Activated CD4-positive, alpha-beta T cell treated with anti-CD3 and anti-CD28 coated beads for 48 hours (primary cell): ENCODE measurements around the gene LILRA2.
"Not testable (repeated sequence)": the region's sequence is repeated elsewhere in the genome, so short reads cannot be mapped to it uniquely, and the experiment has no call there.

Source experiments
- DNase-seq: peaks from one replicate; pipeline ENCODE4 v3.0.0-alpha.2; 2020

The LILRA2 gene

DNA sequence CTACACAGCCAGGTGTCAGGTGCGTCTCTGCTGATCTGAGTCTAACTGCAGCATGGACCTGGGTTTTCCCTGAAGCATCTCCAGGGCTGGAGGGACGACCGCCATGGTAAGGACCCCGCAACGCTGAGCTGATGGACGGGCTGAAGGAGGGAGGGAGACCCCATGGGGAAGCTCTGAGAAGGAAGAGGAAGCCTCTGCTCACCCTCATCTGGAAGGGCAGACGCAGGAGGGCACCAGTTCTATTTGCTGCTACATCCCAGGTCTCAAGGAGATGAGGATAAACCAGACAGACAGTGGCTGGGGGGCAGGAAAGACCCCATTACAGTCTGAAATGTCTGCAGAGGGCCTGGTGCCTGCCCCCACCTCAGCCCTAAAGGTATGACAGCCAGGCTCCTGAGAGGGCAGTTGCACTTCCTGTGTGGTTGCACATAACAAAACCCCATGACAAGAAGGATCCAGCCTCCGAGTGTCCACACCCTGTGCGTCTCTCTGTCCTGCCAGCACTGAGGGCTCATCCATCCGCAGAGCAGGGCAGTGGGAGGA lies at the start of gene LILRA2:
LILRA2 (plus strand) TSS at position 461 of the 543 bp plus-strand sequence. CDS start 89 bp downstream, outside the sequence.
- no peak for DNase-seq

DNA sequence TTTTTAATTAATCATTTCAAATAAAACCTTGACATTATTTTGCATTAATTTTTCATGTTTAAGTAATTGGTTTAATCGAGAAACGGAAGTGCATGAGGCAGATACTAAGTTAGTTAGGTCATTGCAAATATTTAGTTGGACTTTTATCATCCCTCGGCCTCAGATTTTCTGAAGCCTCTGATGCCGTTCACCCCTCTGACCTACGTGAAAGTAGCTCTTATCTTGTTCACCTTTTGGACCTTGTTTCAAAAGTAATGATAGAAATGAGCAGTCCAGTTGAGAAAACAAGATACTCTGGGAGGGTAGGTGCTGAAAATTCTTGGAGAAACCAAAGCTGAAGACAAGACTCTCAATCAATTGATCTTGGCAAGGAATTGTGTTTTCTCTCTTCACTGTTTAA lies 48.0 kb upstream of the LILRA2 start:
- DNase-seq: no peak

- no peak for DNase-seq
Measured at GRCh38 chr19:54526972-54527371, 46.6 kb upstream of the LILRA2 start.

- no peak for DNase-seq
Measured at GRCh38 chr19:54530866-54531265, 42.7 kb upstream of the LILRA2 start.

DNA sequence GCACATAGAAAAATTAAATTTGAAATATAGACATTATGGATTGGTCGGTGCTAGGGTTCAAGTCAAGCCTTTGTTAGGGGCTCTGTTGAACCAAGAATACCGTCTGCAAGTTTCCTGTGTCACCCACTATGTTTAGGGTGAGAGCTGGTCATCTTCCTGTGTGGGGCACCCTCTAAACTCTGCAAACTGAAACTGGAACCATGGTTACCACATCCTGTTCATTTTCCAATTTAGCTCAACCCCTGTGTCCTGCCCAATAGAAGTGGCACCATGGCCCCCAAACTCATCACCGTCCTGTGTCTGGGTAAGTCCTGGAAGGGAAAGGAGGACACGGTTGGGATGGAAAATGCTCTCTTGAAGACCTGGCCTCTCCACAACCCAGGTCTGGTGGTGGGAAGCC lies 41.1 kb upstream of the LILRA2 start:
- no peak for DNase-seq

- no peak for DNase-seq
Measured at GRCh38 chr19:54533476-54533875, 40.1 kb upstream of the LILRA2 start.

- no peak for DNase-seq
Measured at GRCh38 chr19:54534156-54534555, 39.4 kb upstream of the LILRA2 start.

GRCh38 chr19:54535601-54536000 lies 38.0 kb upstream of the LILRA2 start:
- DNase-seq: no peak

GRCh38 chr19:54536956-54537355 lies 36.6 kb upstream of the LILRA2 start:
- DNase-seq: no peak

DNA sequence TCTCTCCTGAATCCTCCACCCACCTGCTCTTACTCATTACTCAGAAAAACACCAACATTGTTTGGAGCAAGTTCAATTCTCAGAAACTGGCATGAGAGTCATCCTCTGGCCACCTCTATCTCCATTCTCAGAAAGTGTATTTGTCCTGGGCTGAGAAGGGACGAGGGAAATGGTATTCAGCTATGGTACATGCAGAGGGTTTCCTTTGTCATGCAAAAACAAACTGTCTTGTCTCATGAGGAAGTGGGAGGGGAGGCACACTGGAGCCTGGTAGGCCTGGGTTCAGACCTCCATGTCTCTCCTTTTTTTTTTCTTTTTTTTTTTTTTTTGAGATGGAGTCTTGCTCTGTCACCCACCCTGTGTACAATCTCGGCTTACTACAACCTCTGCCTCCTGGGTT lies 31.9 kb upstream of the LILRA2 start:
- no peak for DNase-seq

- no peak for DNase-seq
Measured at GRCh38 chr19:54548806-54549205, 24.8 kb upstream of the LILRA2 start.

- DNase-seq: no peak
Measured at GRCh38 chr19:54549224-54549623, 24.4 kb upstream of the LILRA2 start.

DNA sequence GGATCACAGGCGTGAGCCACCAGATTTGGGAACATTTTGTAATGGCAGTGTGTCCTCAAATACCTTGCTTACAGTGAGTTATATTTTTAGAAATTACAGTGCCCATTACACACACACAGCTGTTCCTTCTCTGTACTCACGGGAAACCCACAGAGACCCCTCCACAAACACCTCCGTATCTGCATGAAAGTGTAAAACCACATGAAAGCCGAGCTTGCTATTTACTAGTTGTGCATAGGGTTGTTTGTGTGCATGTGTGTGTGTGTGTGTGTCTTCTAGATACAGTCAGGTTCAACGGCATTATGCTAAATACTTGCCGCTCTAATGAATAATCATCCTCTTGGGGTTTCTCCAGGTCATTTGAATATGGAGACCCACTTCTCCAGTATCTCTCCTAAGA lies 22.3 kb upstream of the LILRA2 start:
- DNase-seq: no peak

GRCh38 chr19:54551950-54552912 lies 21.4 kb upstream of the LILRA2 start:
- no peak for DNase-seq

GRCh38 chr19:54552913-54553310 lies 20.7 kb upstream of the LILRA2 start:
- no peak for DNase-seq

GRCh38 chr19:54554006-54554405 lies 19.6 kb upstream of the LILRA2 start:
- DNase-seq: no peak

DNA sequence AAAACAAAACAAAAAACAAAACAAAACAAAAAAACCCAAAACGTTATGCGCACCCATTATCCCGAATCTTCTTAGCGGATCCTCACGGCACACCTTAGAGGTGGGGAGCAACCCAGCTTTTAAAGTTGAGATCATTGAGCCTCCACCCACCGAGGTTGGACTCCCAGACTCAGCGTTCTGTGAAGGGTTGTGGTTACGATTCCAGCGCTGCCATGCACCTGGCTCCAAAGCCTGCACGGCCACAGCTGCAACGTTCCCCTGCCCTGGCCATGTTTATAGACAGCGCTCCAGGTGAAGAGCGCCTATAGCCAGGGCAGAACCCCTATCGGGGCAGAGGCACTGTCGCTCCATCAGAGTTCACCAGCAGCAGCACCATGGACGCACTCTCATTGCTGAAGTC lies 18.7 kb upstream of the LILRA2 start:
- DNase-seq: no peak

DNA sequence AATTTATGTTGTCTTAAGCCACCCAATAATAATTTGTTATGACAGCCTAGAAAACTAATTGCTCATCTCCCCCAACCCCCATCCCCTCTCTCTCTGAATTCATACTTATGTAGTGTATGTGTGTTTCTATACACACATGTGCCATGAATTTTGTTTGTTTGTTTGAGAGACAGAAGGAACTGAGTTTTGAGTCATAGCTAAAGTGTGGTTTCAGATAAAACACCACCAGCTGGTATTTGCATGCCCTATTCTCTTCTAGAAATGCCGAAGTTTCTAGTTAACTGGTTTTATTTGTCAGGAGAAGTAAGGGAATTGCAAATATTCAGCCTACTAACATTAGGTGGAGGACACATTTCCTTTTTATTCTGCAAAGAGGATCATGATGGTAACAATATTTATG lies 17.4 kb upstream of the LILRA2 start:
- no peak for DNase-seq

- no peak for DNase-seq
Measured at GRCh38 chr19:54558339-54558738, 15.3 kb upstream of the LILRA2 start.

- no peak for DNase-seq
Measured at GRCh38 chr19:54560881-54561385, 12.7 kb upstream of the LILRA2 start.

- no peak for DNase-seq
Measured at GRCh38 chr19:54561840-54562239, 11.8 kb upstream of the LILRA2 start.

DNA sequence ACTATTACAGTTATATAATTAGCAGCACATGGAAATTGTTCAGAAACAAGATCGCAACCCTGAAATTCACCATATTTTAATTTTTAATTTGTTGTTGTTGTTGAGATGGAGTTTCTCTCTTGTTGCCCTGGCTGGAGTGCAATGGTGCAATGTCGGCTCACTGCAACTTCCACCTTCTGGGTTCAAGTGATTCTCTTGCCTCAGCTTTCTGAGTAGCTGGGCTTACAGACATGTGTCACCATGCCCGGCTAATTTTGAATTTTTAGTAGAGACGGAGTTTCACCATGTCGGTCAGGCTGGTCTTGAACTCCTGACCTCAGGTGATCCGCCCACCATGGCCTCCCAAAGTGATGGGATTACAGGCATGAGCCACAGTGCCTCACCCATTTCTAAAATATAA lies 10.4 kb upstream of the LILRA2 start:
- DNase-seq: not testable (repeated sequence)

DNA sequence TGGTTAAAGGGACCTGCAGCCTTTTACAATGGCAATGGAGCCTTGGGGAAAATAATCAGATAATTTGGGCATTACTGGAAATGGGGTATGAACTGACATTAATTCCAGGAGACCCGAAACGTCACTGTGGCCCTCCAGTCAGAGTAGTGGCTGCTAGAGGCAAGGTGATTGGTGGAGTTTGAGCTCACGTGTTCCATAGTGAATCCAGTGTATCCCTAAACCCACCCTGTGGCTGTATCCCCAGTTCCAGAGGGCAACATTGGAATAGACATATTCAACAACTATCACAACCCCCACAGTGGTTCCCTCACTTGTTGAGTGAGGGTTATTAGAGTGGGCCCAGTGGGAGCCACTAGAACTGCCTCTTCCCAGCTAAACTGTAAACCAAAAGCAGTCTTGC lies 3.3 kb upstream of the LILRA2 start:
- DNase-seq: no peak
